ENCODE measurements around the gene RNF167.

- TF ChIP-seq CTCF (IDR thresholded peaks at IDR 0.05; ENCODE audit: poor library complexity) (no peak), EZH2 (IDR thresholded peaks at IDR 0.05; ENCODE audit: borderline replicate concordance) (no peak)
These were observed 26.9 kb downstream of the RNF167 start for GRCh38 chr17:4966844-4967538.
